Breast epithelium (tissue), 3 donors: ENCODE data around the gene TNIP2.

Source experiments
- CTCF ChIP-seq, 3 donors: fragments of 450-650 bp; IDR thresholded peaks; one replicate each; pipeline ENCODE4 v1.5.1; 2016 to 2017; ENCODE audit warnings: antibody characterized with exemption in 3 of 3, mild to moderate bottlenecking in 3 of 3, moderate library complexity in 3 of 3
- POLR2A ChIP-seq: fragments of 450-650 bp; IDR thresholded peaks from one replicate; pipeline ENCODE4 v1.6.1; 2016; ENCODE audit warnings: antibody characterized with exemption, mild to moderate bottlenecking, moderate library complexity
- POLR2AphosphoS5 ChIP-seq, 3 donors: sonication (generic); formaldehyde crosslinking; IDR thresholded peaks; one replicate each; pipeline ENCODE4 v1.6.1; 2017; ENCODE audit warnings: antibody characterized with exemption in 3 of 3

- no peak for TF ChIP-seq CTCF (IDR thresholded peaks at IDR 0.05)
- TF ChIP-seq POLR2AphosphoS5 (IDR thresholded peaks at IDR 0.05): no peak
- TF ChIP-seq POLR2A: no peak
These were observed 14.5 kb downstream of the TNIP2 start for GRCh38 chr4:2741626-2742025.
